B cell (primary cell): Measurements from ENCODE around the gene CACNB2.

Experiments
- CTCF ChIP-seq: fragments of 200-600 bp; IDR thresholded peaks from one replicate; pipeline ENCODE4 v1.8.0; 2022; ENCODE audit warnings: antibody characterized with exemption, mild to moderate bottlenecking
- EZH2 ChIP-seq: IDR thresholded peaks from 2 replicates; pipeline ENCODE4 v1.6.1; 2012; ENCODE audit warnings: borderline replicate concordance, low read depth, mild to moderate bottlenecking, moderate library complexity, low read length; ENCODE audit not compliant: insufficient read depth, poor library complexity, severe bottlenecking

- no peak for TF ChIP-seq CTCF
- no peak for TF ChIP-seq EZH2
Observed at GRCh38 chr10:18333621-18334020, 193.4 kb downstream of the CACNB2 start.
